Coronary artery (tissue), 2 donors: ENCODE data around the gene KCNT1.

Experiments used
- DNase-seq: peaks from one replicate; pipeline ENCODE4 v3.0.0-alpha.2; 2017; ENCODE audit warnings: low spot score
- H3K27ac ChIP-seq, 2 donors: fragments of 200-600 bp; sonication (generic); one replicate each; pipeline ENCODE4 v1.5.1; 2016 to 2019
- H3K4me3 ChIP-seq: fragments of 200-600 bp; sonication (generic); 2 replicates; pipeline ENCODE4 v1.5.1; 2016; ENCODE audit warnings: mild to moderate bottlenecking, moderate library complexity
- CTCF ChIP-seq: fragments of 200-600 bp; sonication (generic); IDR thresholded peaks from one replicate; pipeline ENCODE4 v1.5.1; 2019; ENCODE audit warnings: antibody characterized with exemption

KCNT1 gene

GRCh38 chr9:135780086-135780485 is 78.1 kb downstream of the KCNT1 start:
- H3K4me3 ChIP-seq = no peak overlapping the region
- no peak overlapping the region for H3K27ac ChIP-seq
- no peak for TF ChIP-seq CTCF
- DNase-seq = no peak

- DNase-seq = no peak
- H3K4me3 ChIP-seq = no peak overlapping the region
- TF ChIP-seq CTCF = no peak
- H3K27ac ChIP-seq = no peak overlapping the region
Observed at GRCh38 chr9:135780626-135781025, 78.6 kb downstream of the KCNT1 start.

GRCh38 chr9:135782946-135783345 is 81.0 kb downstream of the KCNT1 start:
- no peak overlapping the region for H3K27ac ChIP-seq
- no peak overlapping the region for H3K4me3 ChIP-seq
- no peak for TF ChIP-seq CTCF
- no peak for DNase-seq

GRCh38 chr9:135783540-135784245 is 81.7 kb downstream of the KCNT1 start:
- TF ChIP-seq CTCF = no peak
- DNase-seq = no peak
- H3K27ac ChIP-seq = no peak overlapping the region
- H3K4me3 ChIP-seq = no peak overlapping the region

GRCh38 chr9:135785013-135785575 is 83.1 kb downstream of the KCNT1 start:
- no peak overlapping the region for H3K27ac ChIP-seq
- no peak for DNase-seq
- no peak for TF ChIP-seq CTCF
- no peak overlapping the region for H3K4me3 ChIP-seq

GRCh38 chr9:135786146-135786690 is 84.2 kb downstream of the KCNT1 start:
- Histone ChIP-seq H3K4me3 (no peak overlapping the region), H3K27ac (no peak overlapping the region)
- TF ChIP-seq CTCF = no peak
- no peak for DNase-seq

- DNase-seq = no peak
Observed at GRCh38 chr9:135787317-135787716, 85.3 kb downstream of the KCNT1 start.

More at GRCh38 chr9:135787317-135787716, 85.3 kb downstream of the KCNT1 start:
- Histone ChIP-seq H3K4me3 (no peak overlapping the region), H3K27ac (no peak overlapping the region)
- no peak for TF ChIP-seq CTCF
